Esophagus squamous epithelium (tissue), 5 donors: Measurements from ENCODE around the gene TMEM11. TPM values are rescaled to one million over a fixed set of nuclear protein-coding genes. Genes with fewer than 3 reads are reported as not detected.

Experiments used
- DNase-seq: peaks from one replicate; lab custom pipeline; 2025; lab: John Stamatoyannopoulos, UW
- H3K27ac ChIP-seq, 4 donors: fragments of 200-600 bp; sonication (generic); one replicate each; pipeline ENCODE4 v1.5.1; 2016 to 2019; ENCODE audit warnings: mild to moderate bottlenecking in 1 of 4
- H3K27me3 ChIP-seq, 4 donors: fragments of 200-600 bp; sonication (generic); 1 replicate in 3 of 4; 2 replicates in 1 of 4; pipeline versions ENCODE4 v1.5.1 to v1.6.0; 2017 to 2021; ENCODE audit warnings: antibody characterized with exemption in 1 of 4
- H3K36me3 ChIP-seq, 3 donors: fragments of 200-600 bp; sonication (generic); one replicate each; pipeline ENCODE4 v1.5.1; 2016 to 2019
- H3K4me1 ChIP-seq, 3 donors: fragments of 200-600 bp; sonication (generic); one replicate each; pipeline ENCODE4 v1.5.1; 2017 to 2019
- H3K4me3 ChIP-seq, 4 donors: fragments of 200-600 bp; sonication (generic); 1 replicate in 3 of 4; 2 replicates in 1 of 4; pipeline ENCODE4 v1.5.1; 2016 to 2019; ENCODE audit warnings: mild to moderate bottlenecking in 2 of 4, moderate library complexity in 1 of 4
- H3K9me3 ChIP-seq, 3 donors: fragments of 200-600 bp; sonication (generic); one replicate each; pipeline ENCODE4 v1.5.1; 2016 to 2019
- POLR2A ChIP-seq, 4 donors: fragments of 450-650 bp; IDR thresholded peaks; one replicate each; pipeline ENCODE4 v1.6.1; 2017; ENCODE audit warnings: antibody characterized with exemption in 4 of 4, mild to moderate bottlenecking in 4 of 4, moderate library complexity in 3 of 4
- WGBS, 2 donors: methylation state at CpG; one replicate each; pipeline ENCODE4 v1.1.5; 2018; 5-methylcytosine and 5-hydroxymethylcytosine counted together
- intact Hi-C: fragments of 100-400 bp; cut with DNase I; formaldehyde crosslinking; loops from one replicate; pipeline ENCODE4 v1.15.0; 2022
- total RNA-seq, 4 donors: library from RNA; depleted of rRNA; stranded (reverse); fragments of >200 nt; gene quantifications; one replicate each; pipeline ENCODE4 v1.1.0, GENCODE V29; 2016
- TF ChIP-seq, protein P1 (sequence below), 6 experiments: fragments of 450-650 bp in 4 of 6; fragments of 200-600 bp in 2 of 6; sonication (generic) in 2 of 6; IDR thresholded peaks; one replicate each; pipeline ENCODE4 v1.5.1; 2016 to 2019; ENCODE audit warnings: antibody characterized with exemption in 6 of 6, mild to moderate bottlenecking in 4 of 6, moderate library complexity in 4 of 6
- donor health status: DM: yes; HTN: yes; CAD: no.

TMEM11 gene
- total RNA-seq, 4 donors from 2014 or later = 17.8 to 29.0 (median 20.2) TPM

DNA sequence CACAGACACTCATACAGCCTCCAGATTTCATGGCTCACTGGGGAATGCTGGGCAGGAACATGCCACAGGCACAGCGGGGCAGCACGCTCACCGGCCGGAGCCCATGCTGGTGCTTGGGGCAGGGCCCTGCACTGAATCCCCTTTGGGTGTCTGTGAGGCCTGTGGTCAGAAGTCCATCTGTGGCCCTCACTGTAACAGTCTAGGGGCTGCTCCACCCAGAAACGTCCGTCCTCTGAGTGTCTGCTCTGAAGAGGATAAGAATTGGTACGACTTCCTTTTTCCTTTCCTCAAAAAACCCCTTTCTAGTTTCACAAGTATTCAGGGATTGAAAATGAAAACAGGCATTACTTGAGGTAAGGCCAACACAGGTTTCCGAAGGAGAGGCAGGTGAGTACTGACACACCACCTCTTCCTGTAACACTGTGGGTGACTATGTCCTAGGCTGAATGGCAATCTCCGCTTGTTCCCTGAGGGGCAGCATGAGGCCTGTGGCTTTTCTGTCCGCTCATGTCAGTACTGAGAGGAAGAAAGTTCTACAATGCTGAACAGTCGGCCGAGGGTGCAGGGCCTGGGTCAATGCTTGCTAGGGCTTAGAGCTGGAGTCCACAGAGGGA lies 42.5 kb downstream of the TMEM11 start:
- peak overlapping the region in 2 of 4 donors; percentile 29 to 34 for H3K27ac ChIP-seq
- peaks cover 0 to 42% (median 0%) of the 10 kb centered on the region in 3 donors for H3K36me3 ChIP-seq
- intact Hi-C loops = no loop called here
- no peaks in the 10 kb centered on the region for H3K9me3 ChIP-seq
- no peak for TF ChIP-seq POLR2A (IDR thresholded peaks at IDR 0.05)
- TF ChIP-seq, protein P1, sequence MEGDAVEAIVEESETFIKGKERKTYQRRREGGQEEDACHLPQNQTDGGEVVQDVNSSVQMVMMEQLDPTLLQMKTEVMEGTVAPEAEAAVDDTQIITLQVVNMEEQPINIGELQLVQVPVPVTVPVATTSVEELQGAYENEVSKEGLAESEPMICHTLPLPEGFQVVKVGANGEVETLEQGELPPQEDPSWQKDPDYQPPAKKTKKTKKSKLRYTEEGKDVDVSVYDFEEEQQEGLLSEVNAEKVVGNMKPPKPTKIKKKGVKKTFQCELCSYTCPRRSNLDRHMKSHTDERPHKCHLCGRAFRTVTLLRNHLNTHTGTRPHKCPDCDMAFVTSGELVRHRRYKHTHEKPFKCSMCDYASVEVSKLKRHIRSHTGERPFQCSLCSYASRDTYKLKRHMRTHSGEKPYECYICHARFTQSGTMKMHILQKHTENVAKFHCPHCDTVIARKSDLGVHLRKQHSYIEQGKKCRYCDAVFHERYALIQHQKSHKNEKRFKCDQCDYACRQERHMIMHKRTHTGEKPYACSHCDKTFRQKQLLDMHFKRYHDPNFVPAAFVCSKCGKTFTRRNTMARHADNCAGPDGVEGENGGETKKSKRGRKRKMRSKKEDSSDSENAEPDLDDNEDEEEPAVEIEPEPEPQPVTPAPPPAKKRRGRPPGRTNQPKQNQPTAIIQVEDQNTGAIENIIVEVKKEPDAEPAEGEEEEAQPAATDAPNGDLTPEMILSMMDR (IDR thresholded peaks at IDR 0.05) = no peak
- DNase-seq = no peak
- 81 to 82% methylated on average over 8 of the region's 12 CpGs for WGBS, 2 donors
- no peak overlapping the region for H3K4me3 ChIP-seq
- H3K4me1 ChIP-seq = peaks cover 0 to 27% (median 12%) of the 10 kb centered on the region in 3 donors
- H3K27me3 ChIP-seq = no peaks in the 10 kb centered on the region

DNA sequence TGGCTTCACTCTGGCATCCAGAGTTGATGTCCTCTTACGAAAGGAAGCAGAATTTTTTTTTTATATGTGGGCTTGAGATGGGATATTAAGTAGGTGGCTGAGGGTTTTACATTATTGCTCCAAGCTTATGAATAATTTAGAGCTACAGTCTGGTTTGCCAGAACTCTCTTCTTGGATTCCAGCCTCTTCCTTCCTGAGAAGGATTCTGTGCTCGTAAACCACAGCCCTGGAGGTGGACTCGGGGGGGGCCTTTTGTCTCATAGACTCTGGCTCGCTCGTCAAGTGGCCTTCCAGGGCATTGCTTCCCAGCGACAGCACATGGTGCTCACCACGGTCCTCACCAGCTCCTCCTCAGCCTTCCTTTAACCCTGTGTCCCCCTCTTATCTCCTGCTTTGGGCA lies 43.2 kb downstream of the TMEM11 start:
- WGBS, 2 donors = 72 to 80% methylated on average over 3 to 7 of the region's 7 CpGs
- Histone ChIP-seq H3K27me3 (no peaks in the 10 kb centered on the region), H3K4me1 (peaks cover 0 to 33% (median 18%) of the 10 kb centered on the region in 3 donors), H3K36me3 (peaks cover 0 to 42% (median 0%) of the 10 kb centered on the region in 3 donors), H3K4me3 (no peak overlapping the region), H3K27ac (peak overlapping the region in 2 of 4 donors; percentile 29 to 34), H3K9me3 (no peaks in the 10 kb centered on the region)
- intact Hi-C loops = no loop called here
- no peak for DNase-seq
- TF ChIP-seq, protein P1 (IDR thresholded peaks at IDR 0.05) = no peak
- no peak for TF ChIP-seq POLR2A (IDR thresholded peaks at IDR 0.05)

DNA sequence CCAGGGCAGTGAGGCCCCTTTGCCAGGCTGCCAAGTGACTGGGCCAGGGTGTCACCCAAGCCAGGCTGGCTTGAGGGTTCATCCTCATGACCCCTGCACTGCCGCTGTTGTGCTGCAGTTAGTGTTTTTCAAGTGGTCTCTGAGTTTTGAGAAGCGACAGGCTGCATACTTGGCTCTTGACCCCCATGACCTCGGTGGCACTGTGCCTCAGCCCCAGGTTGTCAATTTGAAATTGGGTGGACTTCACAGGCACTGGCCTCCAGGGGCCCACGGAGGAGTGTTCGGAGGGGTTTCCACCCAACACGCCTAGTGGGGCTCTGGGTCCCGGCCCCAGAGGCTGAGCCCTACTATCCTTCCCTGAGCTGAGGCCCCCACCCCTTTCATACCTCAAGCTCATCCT lies 44.5 kb downstream of the TMEM11 start:
- no peaks in the 10 kb centered on the region for H3K9me3 ChIP-seq
- 92% methylated on average over 4 of the region's 7 CpGs; no CpG with 5 or more reads in 1 of the 2 donors for WGBS, 2 donors
- peaks cover 0 to 36% (median 19%) of the 10 kb centered on the region in 3 donors for H3K4me1 ChIP-seq
- no peak overlapping the region for H3K27ac ChIP-seq
- no peak overlapping the region for H3K4me3 ChIP-seq
- no peak for DNase-seq
- TF ChIP-seq, protein P1 (IDR thresholded peaks at IDR 0.05) = no peak
- no peak for TF ChIP-seq POLR2A (IDR thresholded peaks at IDR 0.05)
- peaks cover 0 to 31% (median 0%) of the 10 kb centered on the region in 3 donors for H3K36me3 ChIP-seq
- intact Hi-C loops = no loop called here
- no peaks in the 10 kb centered on the region for H3K27me3 ChIP-seq

DNA sequence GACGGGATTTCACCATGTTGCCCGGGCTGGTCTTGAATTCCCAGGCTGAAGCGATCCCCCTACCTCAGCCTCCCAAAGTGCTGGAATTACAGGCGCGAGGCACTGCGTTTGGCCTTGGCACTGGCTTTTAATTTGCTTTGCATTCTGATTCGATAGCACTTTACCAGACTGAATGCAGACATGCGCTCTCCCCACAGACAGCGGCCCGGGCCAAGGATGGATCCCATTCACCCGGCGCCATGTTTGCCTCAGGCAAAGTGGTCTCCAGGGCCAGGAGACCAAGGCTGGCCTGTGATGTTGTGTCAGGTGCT lies 45.5 kb downstream of the TMEM11 start:
- H3K4me3 ChIP-seq = no peak overlapping the region
- H3K9me3 ChIP-seq = no peaks in the 10 kb centered on the region
- peak overlapping the region in 1 of 4 donors; percentile 10 for H3K27ac ChIP-seq
- no peaks in the 10 kb centered on the region for H3K27me3 ChIP-seq
- peaks cover 0 to 36% (median 19%) of the 10 kb centered on the region in 3 donors for H3K4me1 ChIP-seq
- intact Hi-C loops = no loop called here
- 97 to 98% methylated on average over 7 to 8 of the region's 12 CpGs for WGBS, 2 donors
- no peak for TF ChIP-seq POLR2A (IDR thresholded peaks at IDR 0.05)
- TF ChIP-seq, protein P1 (IDR thresholded peaks at IDR 0.05) = no peak
- DNase-seq = no peak
- H3K36me3 ChIP-seq = peaks cover 0 to 21% (median 0%) of the 10 kb centered on the region in 3 donors

DNA sequence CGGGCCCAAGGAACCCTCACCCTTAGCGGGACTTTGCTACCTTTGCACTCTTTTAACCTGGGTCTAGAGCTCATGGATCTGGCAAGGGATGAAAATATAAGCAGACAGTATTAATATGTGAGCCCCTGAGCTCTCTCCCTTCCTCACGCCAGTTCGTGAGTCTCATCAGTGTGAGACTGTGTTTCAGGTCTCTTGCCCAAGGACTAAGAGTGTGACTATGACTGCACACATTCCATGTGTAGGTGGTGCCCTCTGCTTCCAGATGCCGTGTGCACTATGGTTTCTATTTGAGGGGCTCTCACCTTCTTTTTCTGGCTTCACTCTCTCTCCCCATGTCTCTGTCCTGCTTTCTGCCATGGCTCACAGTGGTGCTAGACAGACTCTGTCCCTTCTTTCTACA lies 46.7 kb downstream of the TMEM11 start:
- H3K4me1 ChIP-seq = peaks cover 0 to 46% (median 19%) of the 10 kb centered on the region in 3 donors
- no peak for DNase-seq
- TF ChIP-seq POLR2A (IDR thresholded peaks at IDR 0.05) = no peak
- TF ChIP-seq, protein P1 (IDR thresholded peaks at IDR 0.05) = no peak
- no peaks in the 10 kb centered on the region for H3K27me3 ChIP-seq
- intact Hi-C loops = no loop called here
- no peak overlapping the region for H3K4me3 ChIP-seq
- peak overlapping the region in 3 of 4 donors; percentile 34 to 82 (median 57) for H3K27ac ChIP-seq
- 70 to 80% methylated on average over 4 to 5 of the region's 5 CpGs for WGBS, 2 donors
- no peaks in the 10 kb centered on the region for H3K9me3 ChIP-seq
- H3K36me3 ChIP-seq = peaks cover 0 to 9% (median 0%) of the 10 kb centered on the region in 3 donors
